GM21381 (cell line): ENCODE measurements around the gene TADA2A.

ENCODE experiments used
- ATAC-seq: cut with Tn5 transposase; IDR thresholded peaks from one replicate; pipeline ENCODE4 v1.9.1; 2021; ENCODE audit warnings: mild to moderate bottlenecking, moderate library complexity; ENCODE audit not compliant: unreplicated experiment

TADA2A gene

DNA sequence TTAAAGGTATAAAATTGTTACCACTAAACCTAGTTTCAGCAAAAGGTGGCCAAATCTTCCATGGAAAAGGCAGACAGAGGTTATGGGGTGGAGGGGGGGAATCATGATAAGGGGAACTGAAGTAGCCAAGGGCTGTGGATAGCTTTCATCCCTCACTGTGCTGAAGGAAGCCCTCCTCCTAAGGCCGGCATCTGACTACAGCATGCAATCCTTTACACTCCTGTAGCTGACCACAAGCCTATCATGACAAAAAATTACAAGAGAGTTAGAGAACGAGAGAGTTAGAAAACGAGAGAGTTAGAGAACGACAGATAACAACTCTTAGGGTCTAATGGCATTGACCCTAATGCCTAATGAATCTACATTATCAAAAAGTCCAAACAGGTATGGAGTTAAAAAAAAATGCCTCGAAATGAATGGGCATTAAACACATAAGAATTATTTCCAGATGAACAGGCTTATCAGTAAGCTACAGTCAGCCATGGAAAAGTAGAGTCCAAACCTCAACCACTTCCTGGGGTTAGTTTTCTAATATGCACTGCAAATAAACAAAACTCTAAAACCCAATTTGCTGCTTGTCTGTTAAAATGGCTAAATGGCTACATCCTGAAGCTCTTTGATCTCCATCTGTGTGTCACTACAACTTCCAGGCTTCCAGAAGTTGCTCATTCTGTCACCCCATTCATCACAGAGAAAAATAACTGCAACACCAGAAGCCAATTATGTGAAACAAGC, 112.7 kb downstream of the TADA2A start:
- ATAC-seq: no peak

GRCh38 chr17:37520174-37520573, 113.5 kb downstream of the TADA2A start:
- ATAC-seq: no peak

GRCh38 chr17:37521821-37522220, 115.1 kb downstream of the TADA2A start:
- no peak for ATAC-seq

- no peak for ATAC-seq
These were observed 117.1 kb downstream of the TADA2A start for GRCh38 chr17:37523715-37524219.

- no peak for ATAC-seq
These were observed 120.7 kb downstream of the TADA2A start for GRCh38 chr17:37527249-37527851.
